ENCODE data around the gene NEMF. TPM values are rescaled to one million over a fixed set of nuclear protein-coding genes. Genes with fewer than 3 reads are reported as not detected.
"Not testable (repeated sequence)": the region's sequence is repeated elsewhere in the genome, so short reads cannot be mapped to it uniquely, and the experiment has no call there.

Gene NEMF
- total RNA-seq, 2 donors from 2014 or later = 79.9 to 86.6 TPM

DNA sequence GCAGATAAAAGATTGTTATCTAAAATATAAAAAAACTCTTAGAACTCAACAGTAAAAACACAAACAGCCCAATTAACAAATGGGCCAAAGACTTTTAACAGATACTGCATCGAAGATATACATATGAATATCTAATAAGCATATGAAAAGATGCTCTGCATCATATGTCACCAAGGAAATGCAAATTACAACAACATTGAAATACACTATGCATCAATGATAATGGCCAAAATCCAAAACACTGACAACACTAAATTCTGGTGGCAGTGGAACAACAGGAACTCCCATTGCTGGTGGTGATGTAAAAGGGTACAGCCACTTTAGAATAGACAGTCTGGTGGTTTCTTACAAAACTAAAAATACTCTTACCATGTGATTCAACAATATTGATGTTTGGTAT, 43.8 kb downstream of the NEMF start:
- Mint-ChIP-seq H3K27ac (no peak overlapping the region), H3K36me3 (ENCODE audit: low read depth) (peaks cover 97% of the 10 kb centered on the region), H3K4me1 (no peaks in the 10 kb centered on the region), H3K27me3 (no peaks in the 10 kb centered on the region), H3K4me3 (no peak overlapping the region), H3K9me3 (no peaks in the 10 kb centered on the region)
- ATAC-seq (replicated peaks) = no peak

DNA sequence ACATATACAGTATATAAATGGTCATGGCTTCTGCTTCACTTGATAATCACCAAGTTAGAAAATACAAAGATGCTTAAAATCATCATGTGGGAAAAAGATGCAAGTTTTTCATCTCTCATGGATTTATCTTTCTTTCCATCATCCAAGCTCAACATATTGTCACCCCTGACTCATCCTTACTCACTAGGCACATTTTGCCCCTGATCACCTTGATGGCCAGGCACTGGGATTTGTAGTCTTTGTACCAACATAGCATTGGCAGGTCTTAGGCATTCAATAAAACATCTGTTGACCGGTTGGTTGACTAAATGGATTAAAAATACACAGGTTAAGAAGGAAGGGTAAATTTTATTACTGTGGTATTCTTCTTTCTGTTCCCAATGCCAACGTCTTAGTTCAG, 56.6 kb downstream of the NEMF start:
- Mint-ChIP-seq H3K9me3 (no peaks in the 10 kb centered on the region), H3K36me3 (ENCODE audit: low read depth) (peaks cover 100% of the 10 kb centered on the region), H3K27me3 (no peaks in the 10 kb centered on the region), H3K27ac (peak overlapping the region; percentile 28), H3K4me3 (no peak overlapping the region), H3K4me1 (peaks cover 5% of the 10 kb centered on the region)
- no peak for ATAC-seq (replicated peaks)

- H3K27ac Mint-ChIP-seq = no peak overlapping the region
- no peak for ATAC-seq (replicated peaks)
- H3K27me3 Mint-ChIP-seq = no peaks in the 10 kb centered on the region
- peaks cover 100% of the 10 kb centered on the region for H3K36me3 Mint-ChIP-seq (ENCODE audit: low read depth)
- H3K4me3 Mint-ChIP-seq = no peak overlapping the region
- peaks cover 13% of the 10 kb centered on the region for H3K4me1 Mint-ChIP-seq
- H3K9me3 Mint-ChIP-seq = no peaks in the 10 kb centered on the region
Measured at GRCh38 chr14:49792618-49793017, 60.0 kb downstream of the NEMF start.

- Mint-ChIP-seq H3K9me3 (no peaks in the 10 kb centered on the region), H3K4me1 (peaks cover 7% of the 10 kb centered on the region), H3K27me3 (no peaks in the 10 kb centered on the region), H3K4me3 (no peak overlapping the region), H3K36me3 (ENCODE audit: low read depth) (peaks cover 100% of the 10 kb centered on the region), H3K27ac (peak overlapping the region; percentile 60)
- no peak for ATAC-seq (replicated peaks)
Measured at GRCh38 chr14:49786315-49786714, 66.3 kb downstream of the NEMF start.

DNA sequence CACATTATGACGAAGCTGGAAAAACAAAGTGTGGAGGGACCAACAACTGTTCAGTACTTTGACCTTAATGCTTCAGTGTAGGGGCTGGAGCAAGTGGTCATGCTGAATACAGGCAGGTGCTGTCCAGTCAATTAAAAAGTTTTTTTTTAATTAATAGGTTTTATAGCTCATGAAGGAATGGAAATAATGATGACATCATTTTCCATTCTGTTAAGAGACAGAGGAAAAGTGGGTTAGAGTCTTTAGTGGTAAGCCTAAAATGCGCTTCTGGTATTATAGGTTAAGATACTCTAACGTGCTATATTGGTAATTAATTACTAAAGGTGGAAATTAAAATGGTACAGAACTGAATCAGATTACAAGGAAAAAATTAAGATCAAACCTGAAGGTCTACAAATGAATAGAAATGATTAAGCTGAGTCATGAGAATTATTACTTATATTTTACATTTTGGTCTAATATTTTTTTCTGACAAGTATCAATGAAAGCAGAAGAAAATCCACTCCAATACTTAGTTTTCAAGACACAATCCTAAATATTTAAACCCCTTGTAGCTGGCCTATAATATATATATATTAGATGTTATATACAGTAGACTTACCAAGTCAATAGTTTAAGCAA, 69.1 kb downstream of the NEMF start:
- Mint-ChIP-seq H3K4me1 (no peaks in the 10 kb centered on the region), H3K27me3 (no peaks in the 10 kb centered on the region), H3K9me3 (no peaks in the 10 kb centered on the region), H3K36me3 (ENCODE audit: low read depth) (peaks cover 100% of the 10 kb centered on the region), H3K4me3 (no peak overlapping the region), H3K27ac (no peak overlapping the region)
- no peak for ATAC-seq (replicated peaks)

GRCh38 chr14:49781040-49781439, 71.5 kb downstream of the NEMF start:
- H3K9me3 Mint-ChIP-seq; H3K4me1 Mint-ChIP-seq; ATAC-seq (replicated peaks); H3K27me3 Mint-ChIP-seq; H3K4me3 Mint-ChIP-seq; H3K27ac Mint-ChIP-seq: not testable (repeated sequence)
- H3K36me3 Mint-ChIP-seq (ENCODE audit: low read depth) = peaks cover 97% of the 10 kb centered on the region

GRCh38 chr14:49778421-49778820, 74.2 kb downstream of the NEMF start:
- H3K4me3 Mint-ChIP-seq = no peak overlapping the region
- peaks cover 91% of the 10 kb centered on the region for H3K36me3 Mint-ChIP-seq (ENCODE audit: low read depth)
- no peak for ATAC-seq (replicated peaks)

GRCh38 chr14:49774106-49774505, 78.5 kb downstream of the NEMF start:
- H3K9me3 Mint-ChIP-seq = no peaks in the 10 kb centered on the region
- no peak for ATAC-seq (replicated peaks)
- H3K4me3 Mint-ChIP-seq = no peak overlapping the region
- no peak overlapping the region for H3K27ac Mint-ChIP-seq
- H3K4me1 Mint-ChIP-seq = peaks cover 2% of the 10 kb centered on the region
- H3K27me3 Mint-ChIP-seq = no peaks in the 10 kb centered on the region
- peaks cover 48% of the 10 kb centered on the region for H3K36me3 Mint-ChIP-seq (ENCODE audit: low read depth)

More at GRCh38 chr14:49778421-49778820, 74.2 kb downstream of the NEMF start:
- no peaks in the 10 kb centered on the region for H3K27me3 Mint-ChIP-seq
- H3K9me3 Mint-ChIP-seq = no peaks in the 10 kb centered on the region
- no peak overlapping the region for H3K27ac Mint-ChIP-seq
- no peaks in the 10 kb centered on the region for H3K4me1 Mint-ChIP-seq

DNA sequence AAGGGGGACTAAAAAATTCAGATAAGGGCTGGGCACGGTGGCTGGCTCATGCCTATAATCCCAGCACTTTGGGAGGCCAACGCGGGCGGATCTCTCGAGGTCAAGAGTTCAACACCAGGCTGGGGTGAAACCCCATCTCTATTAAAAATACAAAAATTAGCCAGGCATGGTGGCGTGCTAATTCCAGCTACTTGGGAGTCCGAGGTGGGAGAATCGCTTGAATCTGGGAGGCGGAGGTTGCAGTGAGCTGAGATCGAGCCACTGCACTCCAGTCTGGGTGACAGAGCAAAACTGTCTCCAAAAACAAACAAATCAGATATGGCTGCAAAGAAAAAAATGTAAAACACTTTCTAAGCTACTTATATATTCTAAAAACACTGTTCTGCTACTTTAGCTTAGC, 80.9 kb downstream of the NEMF start:
- H3K9me3 Mint-ChIP-seq; H3K27me3 Mint-ChIP-seq; H3K4me3 Mint-ChIP-seq; ATAC-seq (replicated peaks); H3K4me1 Mint-ChIP-seq; H3K27ac Mint-ChIP-seq: not testable (repeated sequence)
- peaks cover 33% of the 10 kb centered on the region for H3K36me3 Mint-ChIP-seq (ENCODE audit: low read depth)

GRCh38 chr14:49770212-49770817, 82.3 kb downstream of the NEMF start:
- H3K27ac Mint-ChIP-seq = peak overlapping the region; percentile 65
- H3K4me3 Mint-ChIP-seq = peak overlapping the region; percentile 91
- H3K36me3 Mint-ChIP-seq (ENCODE audit: low read depth) = peaks cover 22% of the 10 kb centered on the region
- no peak for ATAC-seq (replicated peaks)
- H3K4me1 Mint-ChIP-seq = peaks cover 4% of the 10 kb centered on the region
- no peaks in the 10 kb centered on the region for H3K27me3 Mint-ChIP-seq
- no peaks in the 10 kb centered on the region for H3K9me3 Mint-ChIP-seq

DNA sequence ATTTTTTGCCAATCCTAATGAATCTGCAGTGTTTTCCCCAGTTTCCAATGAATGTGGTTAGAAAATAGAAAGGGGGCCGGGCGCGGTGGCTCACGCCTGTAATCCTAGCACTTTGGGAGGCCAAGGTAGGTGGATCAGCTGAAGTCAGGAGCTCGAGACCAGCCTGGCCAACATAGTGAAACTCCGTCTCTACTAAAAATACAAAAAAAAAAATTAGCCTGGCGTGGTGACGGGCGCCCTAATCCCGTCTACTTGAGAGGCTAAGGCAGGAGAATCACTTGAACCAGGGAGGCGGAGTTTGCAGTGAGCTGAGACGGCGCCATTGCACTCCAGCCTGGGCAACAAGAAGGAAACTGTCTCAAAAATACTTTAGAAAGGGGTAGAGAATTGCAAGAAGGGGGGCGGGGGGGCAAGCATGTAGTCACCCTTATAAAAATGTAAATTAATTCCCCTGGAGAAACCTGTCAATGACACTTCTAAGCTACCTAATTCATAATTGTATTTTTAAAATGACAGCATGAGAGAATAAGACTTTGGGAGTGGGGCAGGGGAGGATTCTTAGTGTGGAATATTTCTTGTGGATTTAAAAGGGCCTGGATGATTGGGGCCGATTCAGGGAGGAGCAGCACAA, 82.9 kb downstream of the NEMF start:
- peaks cover 4% of the 10 kb centered on the region for H3K4me1 Mint-ChIP-seq
- peak overlapping the region; percentile 98 for H3K27ac Mint-ChIP-seq
- H3K4me3 Mint-ChIP-seq = peak overlapping the region; percentile 91
- no peaks in the 10 kb centered on the region for H3K27me3 Mint-ChIP-seq
- H3K9me3 Mint-ChIP-seq = no peaks in the 10 kb centered on the region
- H3K36me3 Mint-ChIP-seq (ENCODE audit: low read depth) = peaks cover 16% of the 10 kb centered on the region
- ATAC-seq (replicated peaks) = no peak

DNA sequence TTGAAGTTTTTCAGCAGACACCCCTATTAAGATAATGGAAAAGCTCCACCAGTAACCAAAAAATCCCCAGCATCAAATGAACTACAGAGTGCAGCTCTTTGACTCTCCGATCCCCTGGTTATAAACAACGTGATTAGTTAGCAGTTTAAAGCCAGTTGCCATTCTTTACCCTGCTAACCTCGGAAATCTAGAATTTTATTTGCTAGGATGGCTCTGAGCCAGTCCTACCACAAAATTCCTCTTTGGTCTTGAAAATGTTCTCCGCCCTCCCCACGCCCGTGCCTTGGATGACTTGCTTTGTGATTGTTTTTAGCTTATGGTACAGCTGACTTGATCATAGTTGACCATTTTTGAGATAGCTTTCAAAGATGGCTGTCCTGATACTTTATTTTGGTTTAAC, 83.4 kb downstream of the NEMF start:
- peaks cover 11% of the 10 kb centered on the region for H3K36me3 Mint-ChIP-seq (ENCODE audit: low read depth)
- peaks cover 4% of the 10 kb centered on the region for H3K4me1 Mint-ChIP-seq
- H3K27ac Mint-ChIP-seq = peak overlapping the region; percentile 98
- peak overlapping the region; percentile 91 for H3K4me3 Mint-ChIP-seq
- no peak for ATAC-seq (replicated peaks)
- no peaks in the 10 kb centered on the region for H3K27me3 Mint-ChIP-seq
- H3K9me3 Mint-ChIP-seq = no peaks in the 10 kb centered on the region

GRCh38 chr14:49768301-49769121, 84.1 kb downstream of the NEMF start:
- peak; percentile 78 for ATAC-seq (replicated peaks)
- H3K27me3 Mint-ChIP-seq = no peaks in the 10 kb centered on the region
- peak overlapping the region; percentile 98 for H3K27ac Mint-ChIP-seq

DNA sequence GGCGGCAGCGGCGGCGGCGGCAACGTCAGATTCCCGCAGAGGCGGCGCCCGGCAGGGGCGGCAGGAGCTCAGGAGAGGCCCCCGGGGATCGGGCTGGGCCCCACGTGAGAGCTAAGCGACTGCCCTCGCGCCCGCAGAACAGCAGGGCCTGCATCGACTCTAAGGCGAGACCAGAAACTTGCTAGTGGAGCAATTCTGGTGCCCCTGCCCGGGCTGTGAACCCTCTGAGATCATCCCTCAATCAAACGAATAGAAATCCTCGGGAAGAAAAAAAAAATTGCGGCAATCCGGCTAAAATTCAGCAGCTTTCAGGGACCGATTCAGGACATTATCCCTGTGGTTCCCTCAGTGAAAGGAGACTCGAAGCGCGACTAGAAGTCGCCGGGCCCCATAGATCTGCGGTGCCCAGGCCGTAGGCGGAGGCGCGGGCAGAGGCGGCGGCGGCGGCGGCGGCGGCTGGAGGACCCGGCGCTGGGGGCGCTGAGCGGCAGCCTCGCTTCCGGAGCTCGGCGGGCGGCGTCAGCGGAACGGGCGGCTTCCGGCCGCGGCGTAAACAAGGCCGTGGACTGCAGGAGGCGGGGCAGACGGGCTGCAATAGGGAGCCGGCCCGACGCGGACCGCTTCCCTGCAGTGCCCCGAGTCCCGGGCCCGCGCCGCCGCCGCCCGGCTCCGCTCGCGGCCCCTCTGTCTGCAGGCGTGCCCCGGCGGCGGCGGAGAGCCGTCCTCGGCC, 84.9 kb downstream of the NEMF start, which contains the start of gene KLHDC2:
Gene KLHDC2 (plus strand): TSS at position 583 of the 730 bp plus-strand sequence. CDS start 316 bp downstream, outside the sequence.
- H3K27me3 Mint-ChIP-seq = no peaks in the 10 kb centered on the region
- H3K36me3 Mint-ChIP-seq (ENCODE audit: low read depth) = peaks cover 9% of the 10 kb centered on the region
- peak within 1 kb of the TSS; percentile 91 for H3K4me3 Mint-ChIP-seq
- no peaks in the 10 kb centered on the region for H3K9me3 Mint-ChIP-seq
- peak; percentile 85 for ATAC-seq (replicated peaks)
- H3K27ac Mint-ChIP-seq = peak within 1 kb of the TSS; percentile 98
- H3K4me1 Mint-ChIP-seq = peaks cover 4% of the 10 kb centered on the region

More at GRCh38 chr14:49768301-49769121, 84.1 kb downstream of the NEMF start:
- Mint-ChIP-seq H3K4me1 (peaks cover 4% of the 10 kb centered on the region), H3K4me3 (peak overlapping the region; percentile 91), H3K9me3 (no peaks in the 10 kb centered on the region), H3K36me3 (ENCODE audit: low read depth) (peaks cover 9% of the 10 kb centered on the region)

Data from activated T-helper 17 cell treated with anti-CD3 and anti-CD28 coated beads, Interleukin-2, amount 50 U/mL, for 72 hours (primary cell).